Endothelial cell (in vitro differentiated cells): ENCODE results near the gene PARD3. TPM values are rescaled to one million over a fixed set of nuclear protein-coding genes. Genes with fewer than 3 reads are reported as not detected.

Source experiments
- DNase-seq: peaks from one replicate; pipeline ENCODE4 v3.0.0; 2021; ENCODE audit warnings: low spot score
- H3K27ac Mint-ChIP-seq: one replicate; pipeline ENCODE4 v1.8.0; 2021; ENCODE audit warnings: mixed read lengths, inconsistent platforms; ENCODE audit not compliant: unreplicated experiment
- H3K27me3 Mint-ChIP-seq: one replicate; pipeline ENCODE4 v1.8.0; 2021; ENCODE audit warnings: mild to moderate bottlenecking, moderate library complexity, mixed read lengths, inconsistent platforms; ENCODE audit not compliant: unreplicated experiment
- H3K36me3 Mint-ChIP-seq: one replicate; pipeline ENCODE4 v1.8.0; 2021; ENCODE audit warnings: mild to moderate bottlenecking, low read depth, mixed read lengths, inconsistent platforms; ENCODE audit not compliant: unreplicated experiment
- H3K4me1 Mint-ChIP-seq: one replicate; pipeline ENCODE4 v1.8.0; 2021; ENCODE audit warnings: mild to moderate bottlenecking, mixed read lengths, inconsistent platforms; ENCODE audit not compliant: unreplicated experiment
- H3K4me3 Mint-ChIP-seq: one replicate; pipeline ENCODE4 v1.8.0; 2021; ENCODE audit warnings: mild to moderate bottlenecking, mixed read lengths, inconsistent platforms; ENCODE audit not compliant: unreplicated experiment
- H3K9me3 Mint-ChIP-seq: one replicate; pipeline ENCODE4 v1.8.0; 2021; ENCODE audit warnings: mixed read lengths, inconsistent platforms; ENCODE audit not compliant: unreplicated experiment
- total RNA-seq: library from RNA; stranded (reverse); fragmentation: NEBNext Ultra II Directional; extraction: Animal tissue kit (Norgen Biotek cat#: 25700); gene quantifications from one replicate; pipeline ENCODE4 v1.2.1, GENCODE V29; 2021; ENCODE audit not compliant: unreplicated experiment
- TF ChIP-seq, protein P1 (sequence below): fragments of 200-600 bp; sonication (generic); IDR thresholded peaks from one replicate; pipeline ENCODE4 v1.5.0; 2021; ENCODE audit warnings: antibody characterized with exemption; ENCODE audit not compliant: unreplicated experiment

PARD3 gene
- total RNA-seq, 1 donor from 2014 or later = 35.2 TPM

DNA sequence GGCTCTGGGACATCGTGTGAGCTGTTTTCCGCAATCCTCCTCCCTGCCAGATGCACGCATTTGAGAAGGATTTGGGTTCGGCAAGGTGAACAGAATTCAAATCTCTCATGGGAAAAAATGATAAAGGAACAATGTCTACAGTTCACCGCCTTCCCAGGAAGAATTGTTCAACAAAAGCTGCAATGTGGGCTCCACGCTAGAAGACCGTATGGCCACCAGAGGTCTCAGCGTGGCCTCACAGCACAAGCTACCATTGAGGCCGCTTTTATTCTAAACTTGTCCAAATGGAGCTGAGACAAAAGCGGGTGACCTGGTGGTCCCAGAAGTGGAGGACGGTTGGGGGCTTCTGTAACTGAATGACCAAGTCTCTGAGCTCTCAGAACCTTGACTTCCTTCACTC is 733.1 kb downstream of the PARD3 start:
- TF ChIP-seq, protein P1, sequence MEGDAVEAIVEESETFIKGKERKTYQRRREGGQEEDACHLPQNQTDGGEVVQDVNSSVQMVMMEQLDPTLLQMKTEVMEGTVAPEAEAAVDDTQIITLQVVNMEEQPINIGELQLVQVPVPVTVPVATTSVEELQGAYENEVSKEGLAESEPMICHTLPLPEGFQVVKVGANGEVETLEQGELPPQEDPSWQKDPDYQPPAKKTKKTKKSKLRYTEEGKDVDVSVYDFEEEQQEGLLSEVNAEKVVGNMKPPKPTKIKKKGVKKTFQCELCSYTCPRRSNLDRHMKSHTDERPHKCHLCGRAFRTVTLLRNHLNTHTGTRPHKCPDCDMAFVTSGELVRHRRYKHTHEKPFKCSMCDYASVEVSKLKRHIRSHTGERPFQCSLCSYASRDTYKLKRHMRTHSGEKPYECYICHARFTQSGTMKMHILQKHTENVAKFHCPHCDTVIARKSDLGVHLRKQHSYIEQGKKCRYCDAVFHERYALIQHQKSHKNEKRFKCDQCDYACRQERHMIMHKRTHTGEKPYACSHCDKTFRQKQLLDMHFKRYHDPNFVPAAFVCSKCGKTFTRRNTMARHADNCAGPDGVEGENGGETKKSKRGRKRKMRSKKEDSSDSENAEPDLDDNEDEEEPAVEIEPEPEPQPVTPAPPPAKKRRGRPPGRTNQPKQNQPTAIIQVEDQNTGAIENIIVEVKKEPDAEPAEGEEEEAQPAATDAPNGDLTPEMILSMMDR = no peak
- Mint-ChIP-seq H3K9me3 (no peaks in the 10 kb centered on the region), H3K4me3 (no peak overlapping the region), H3K27me3 (peaks cover 4% of the 10 kb centered on the region), H3K36me3 (no peaks in the 10 kb centered on the region), H3K27ac (no peak overlapping the region), H3K4me1 (peaks cover 3% of the 10 kb centered on the region)
- DNase-seq = no peak

DNA sequence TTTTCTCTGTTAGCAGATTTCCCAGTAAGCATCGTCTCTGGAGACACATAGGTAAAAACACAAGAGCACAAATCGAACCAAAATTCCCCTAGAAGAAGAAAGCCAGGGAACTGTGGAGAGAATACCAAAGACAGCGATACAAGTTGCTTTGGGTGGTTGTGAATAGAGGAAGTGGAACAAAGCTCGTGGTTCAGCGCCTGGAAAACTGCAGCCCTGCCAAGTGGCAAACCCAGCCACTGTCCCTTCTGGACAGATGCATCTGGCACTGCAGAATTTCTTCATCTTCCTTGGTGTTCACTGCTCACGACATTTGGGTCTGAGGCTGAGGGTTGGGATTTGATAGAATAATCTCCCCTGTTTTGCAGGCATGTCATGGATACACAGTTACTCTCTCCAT is 733.8 kb downstream of the PARD3 start:
- no peak for DNase-seq
- H3K27ac Mint-ChIP-seq = no peak overlapping the region
- H3K27me3 Mint-ChIP-seq = peaks cover 4% of the 10 kb centered on the region
- TF ChIP-seq, protein P1 = no peak
- no peak overlapping the region for H3K4me3 Mint-ChIP-seq
- peaks cover 3% of the 10 kb centered on the region for H3K4me1 Mint-ChIP-seq
- H3K36me3 Mint-ChIP-seq = no peaks in the 10 kb centered on the region
- H3K9me3 Mint-ChIP-seq = no peaks in the 10 kb centered on the region

DNA sequence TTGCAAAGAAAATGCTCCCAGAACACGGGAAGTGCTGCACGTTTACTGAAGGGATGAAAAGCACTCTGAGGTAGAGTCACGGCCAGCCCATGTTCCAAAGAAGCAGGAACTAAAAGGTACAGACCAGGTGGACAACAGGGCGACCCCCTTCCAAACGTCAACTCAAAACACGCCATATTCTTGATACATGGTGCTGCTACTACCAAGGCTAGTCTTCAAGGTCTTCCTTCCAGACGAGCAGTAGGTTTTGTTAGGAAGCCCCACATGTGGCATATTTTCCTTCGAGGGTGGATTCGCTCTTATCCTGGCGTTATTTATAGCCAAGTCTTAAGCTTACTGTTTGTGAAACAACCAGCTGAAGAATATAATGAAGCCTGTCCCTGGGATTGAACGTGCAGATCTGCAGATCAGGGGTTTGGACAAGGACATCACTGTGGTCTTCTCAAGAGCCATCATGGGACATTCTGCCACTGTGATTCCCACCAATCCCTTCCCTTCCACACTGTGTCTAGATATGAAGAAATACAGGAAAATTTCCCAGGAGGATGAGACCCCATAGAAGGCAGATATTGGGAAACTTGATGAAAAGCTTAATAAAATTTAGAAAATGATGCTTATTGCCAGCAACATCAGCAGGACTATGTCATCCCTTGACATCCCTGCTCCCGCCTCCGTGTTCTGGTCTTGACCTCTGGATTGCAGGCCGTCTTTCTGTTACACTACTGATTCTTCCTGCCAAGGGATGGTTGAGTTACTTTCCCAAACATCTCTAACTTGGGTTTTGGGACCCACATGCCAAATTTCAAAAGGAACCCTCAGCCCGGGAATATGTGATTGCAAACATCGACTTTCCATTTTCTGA is 734.4 kb downstream of the PARD3 start:
- H3K27ac Mint-ChIP-seq = no peak overlapping the region
- TF ChIP-seq, protein P1 = no peak
- peaks cover 3% of the 10 kb centered on the region for H3K4me1 Mint-ChIP-seq
- no peak for DNase-seq
- H3K36me3 Mint-ChIP-seq = no peaks in the 10 kb centered on the region
- no peak overlapping the region for H3K4me3 Mint-ChIP-seq
- H3K9me3 Mint-ChIP-seq = no peaks in the 10 kb centered on the region
- peaks cover 4% of the 10 kb centered on the region for H3K27me3 Mint-ChIP-seq

DNA sequence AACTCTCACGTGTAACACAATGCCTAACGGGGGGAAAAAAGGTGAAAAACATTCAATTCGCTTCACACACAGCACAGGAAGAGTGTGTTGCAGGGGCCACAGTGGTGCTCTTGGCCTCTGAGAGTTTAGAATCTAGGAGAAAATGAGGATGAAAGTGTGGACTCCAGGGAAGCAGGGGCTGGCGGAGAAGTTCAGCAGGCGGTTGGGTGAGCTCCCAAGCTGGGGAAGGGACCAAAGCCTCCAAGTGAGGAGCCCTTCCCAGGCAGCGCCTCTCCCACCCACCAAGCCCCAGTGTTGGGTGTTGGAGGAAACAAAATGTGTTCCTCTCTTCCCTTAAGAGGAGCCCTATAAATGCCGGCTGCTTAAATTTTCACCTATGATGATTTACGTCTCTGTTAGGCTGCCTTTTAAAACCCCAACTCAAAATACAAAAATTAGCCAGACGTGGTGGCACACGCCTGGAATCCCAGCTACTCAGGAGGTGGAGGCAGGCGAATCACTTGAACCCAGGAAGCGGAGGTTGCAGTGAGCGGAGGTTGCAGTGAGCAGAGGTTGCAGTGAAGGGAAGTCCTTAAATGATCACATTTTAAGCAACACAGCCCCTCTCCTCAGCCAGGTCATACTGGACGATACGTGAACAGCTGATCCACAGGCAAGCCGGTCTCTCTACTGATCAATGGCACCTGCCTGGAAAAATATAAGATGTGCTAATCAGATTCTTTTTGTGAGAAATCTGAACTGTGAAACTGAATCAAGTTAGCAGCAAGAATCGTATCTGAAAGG is 735.2 kb downstream of the PARD3 start:
- Mint-ChIP-seq H3K4me3 (no peak overlapping the region), H3K36me3 (no peaks in the 10 kb centered on the region), H3K27me3 (peaks cover 4% of the 10 kb centered on the region), H3K9me3 (no peaks in the 10 kb centered on the region), H3K4me1 (peaks cover 3% of the 10 kb centered on the region), H3K27ac (no peak overlapping the region)
- TF ChIP-seq, protein P1 = no peak
- DNase-seq = no peak
